B cell (primary cell): ENCODE data around the gene TOMM7.

ENCODE experiments used
- EZH2 ChIP-seq: IDR thresholded peaks from 2 replicates; pipeline ENCODE4 v1.6.1; 2012; ENCODE audit warnings: borderline replicate concordance, low read depth, mild to moderate bottlenecking, moderate library complexity, low read length; ENCODE audit not compliant: insufficient read depth, poor library complexity, severe bottlenecking
- TF ChIP-seq, protein P1 (sequence below): fragments of 200-600 bp; IDR thresholded peaks from one replicate; pipeline ENCODE4 v1.8.0; 2022; ENCODE audit warnings: antibody characterized with exemption, mild to moderate bottlenecking

DNA sequence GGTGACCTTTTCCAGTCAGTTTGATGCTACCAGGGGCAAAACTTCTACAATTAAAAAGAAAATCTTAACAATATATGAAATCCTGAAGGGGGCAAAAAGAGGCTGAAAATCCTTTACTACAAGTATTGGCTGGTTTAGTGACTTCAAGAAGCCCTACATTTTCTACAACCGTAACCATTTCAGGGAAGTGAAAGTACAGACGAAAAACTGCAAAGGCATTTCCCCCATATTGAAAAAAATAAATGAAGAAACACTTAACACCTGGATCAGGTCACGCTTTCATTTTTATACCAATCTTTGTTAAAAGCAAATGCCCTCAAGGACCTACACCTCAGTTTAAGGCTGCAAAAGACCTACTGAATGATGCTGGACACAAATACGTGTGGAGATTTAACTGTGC, 57.0 kb downstream of the TOMM7 start:
- TF ChIP-seq, protein P1, sequence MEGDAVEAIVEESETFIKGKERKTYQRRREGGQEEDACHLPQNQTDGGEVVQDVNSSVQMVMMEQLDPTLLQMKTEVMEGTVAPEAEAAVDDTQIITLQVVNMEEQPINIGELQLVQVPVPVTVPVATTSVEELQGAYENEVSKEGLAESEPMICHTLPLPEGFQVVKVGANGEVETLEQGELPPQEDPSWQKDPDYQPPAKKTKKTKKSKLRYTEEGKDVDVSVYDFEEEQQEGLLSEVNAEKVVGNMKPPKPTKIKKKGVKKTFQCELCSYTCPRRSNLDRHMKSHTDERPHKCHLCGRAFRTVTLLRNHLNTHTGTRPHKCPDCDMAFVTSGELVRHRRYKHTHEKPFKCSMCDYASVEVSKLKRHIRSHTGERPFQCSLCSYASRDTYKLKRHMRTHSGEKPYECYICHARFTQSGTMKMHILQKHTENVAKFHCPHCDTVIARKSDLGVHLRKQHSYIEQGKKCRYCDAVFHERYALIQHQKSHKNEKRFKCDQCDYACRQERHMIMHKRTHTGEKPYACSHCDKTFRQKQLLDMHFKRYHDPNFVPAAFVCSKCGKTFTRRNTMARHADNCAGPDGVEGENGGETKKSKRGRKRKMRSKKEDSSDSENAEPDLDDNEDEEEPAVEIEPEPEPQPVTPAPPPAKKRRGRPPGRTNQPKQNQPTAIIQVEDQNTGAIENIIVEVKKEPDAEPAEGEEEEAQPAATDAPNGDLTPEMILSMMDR = no peak
- no peak for TF ChIP-seq EZH2
